Measurements from ENCODE around the gene OR4S1.
"Not testable (repeated sequence)": the region's sequence is repeated elsewhere in the genome, so short reads cannot be mapped to it uniquely, and the experiment has no call there.

The OR4S1 gene

DNA sequence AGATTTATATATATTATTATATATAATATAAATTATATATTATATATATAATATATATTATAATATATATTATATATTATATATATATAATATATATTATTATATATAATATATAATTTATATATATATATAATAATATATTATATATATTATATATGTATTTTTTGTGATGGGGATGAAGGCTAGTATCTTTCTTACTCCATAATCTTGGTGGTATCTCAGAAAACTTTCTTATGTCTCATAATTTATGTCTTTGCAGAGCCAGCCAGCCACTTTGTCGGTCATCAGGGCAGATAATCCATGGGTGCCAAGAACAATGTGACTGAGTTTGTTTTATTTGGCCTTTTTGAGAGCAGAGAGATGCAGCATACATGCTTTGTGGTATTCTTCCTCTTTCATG, at the start of gene OR4S1:
Gene OR4S1 (plus strand): TSS at position 301 of the 400 bp plus-strand sequence. CDS start 0 bp downstream, at position 301.
- no peak for DNase-seq

DNA sequence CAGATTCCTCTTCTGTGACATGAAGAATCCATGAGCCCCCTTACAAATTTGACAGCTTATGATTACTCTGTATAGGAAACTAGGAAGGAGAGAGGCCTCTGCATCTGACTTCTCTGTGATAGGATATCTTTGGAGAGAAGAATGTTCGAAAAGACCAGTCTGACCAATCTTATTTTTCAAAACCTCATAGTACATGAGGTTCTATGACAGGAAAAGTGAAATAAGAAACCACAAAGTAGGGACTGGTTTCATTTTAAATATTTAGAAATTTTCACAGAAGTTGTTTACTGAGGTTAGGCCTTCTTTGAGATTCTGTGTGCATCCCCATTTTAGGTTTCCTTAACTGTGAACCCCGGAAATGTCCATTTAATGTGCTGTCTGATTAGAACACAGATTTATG, 44.4 kb upstream of the OR4S1 start:
- DNase-seq = no peak

- no peak for DNase-seq
Observed at GRCh38 chr11:48263423-48263911, 42.6 kb upstream of the OR4S1 start, which contains the start of gene OR4X1. OR4X1 (plus strand) TSS chr11:48263861; CDS start chr11:48263861, 0 bp downstream.

DNA sequence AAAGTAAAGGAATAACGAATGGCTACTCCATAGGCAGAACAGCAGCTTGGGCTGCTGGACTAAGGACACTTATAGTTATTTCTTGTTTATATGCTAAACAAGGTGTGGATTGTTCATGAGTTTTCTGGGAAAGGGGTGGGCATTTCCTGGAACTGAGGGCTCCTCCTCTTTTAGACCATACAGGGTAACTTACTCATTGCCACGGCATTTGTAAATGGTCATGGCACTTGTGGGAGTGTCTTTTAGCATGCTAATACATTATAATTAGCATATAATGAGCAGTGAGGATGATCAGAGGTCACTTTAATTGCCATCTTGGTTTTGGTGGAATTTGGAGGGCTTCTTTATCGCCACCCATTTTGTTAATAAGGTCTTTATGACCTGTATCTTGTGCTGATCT, 35.4 kb upstream of the OR4S1 start:
- no peak for DNase-seq

- DNase-seq = no peak
Observed at GRCh38 chr11:48272606-48273005, 33.4 kb upstream of the OR4S1 start.

GRCh38 chr11:48307760-48308386, 1.9 kb downstream of the OR4S1 start:
- DNase-seq = no peak

- not testable (repeated sequence) for DNase-seq
Observed at GRCh38 chr11:48313590-48313989, 7.6 kb downstream of the OR4S1 start.

GRCh38 chr11:48319813-48320212, 13.8 kb downstream of the OR4S1 start:
- not testable (repeated sequence) for DNase-seq

- DNase-seq = not testable (repeated sequence)
Observed at GRCh38 chr11:48324620-48325019, 18.6 kb downstream of the OR4S1 start, which contains the start of gene OR4C3. OR4C3 (plus strand) TSS chr11:48324920; CDS start chr11:48325022, 102 bp downstream.

GRCh38 chr11:48341466-48341865, 35.4 kb downstream of the OR4S1 start:
- DNase-seq = no peak

DNA sequence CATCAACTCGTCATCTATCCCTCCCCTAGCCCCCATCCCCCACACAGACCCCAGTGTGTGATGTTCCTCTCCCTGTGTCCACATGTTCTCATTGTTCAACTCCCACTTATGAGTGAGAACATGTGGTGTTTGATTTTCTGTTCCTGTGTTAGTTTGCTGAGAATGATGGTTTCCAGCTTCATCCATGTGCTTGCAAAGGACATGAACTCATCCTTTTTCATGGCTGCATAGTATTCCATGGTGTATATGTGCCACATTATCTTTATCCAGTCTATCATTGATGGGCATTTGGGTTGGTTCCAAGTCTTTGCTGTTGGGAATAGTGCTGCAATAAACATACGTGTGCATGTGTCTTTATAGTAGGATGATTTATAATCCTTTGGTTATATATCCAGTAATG, 36.5 kb downstream of the OR4S1 start:
- not testable (repeated sequence) for DNase-seq

DNA sequence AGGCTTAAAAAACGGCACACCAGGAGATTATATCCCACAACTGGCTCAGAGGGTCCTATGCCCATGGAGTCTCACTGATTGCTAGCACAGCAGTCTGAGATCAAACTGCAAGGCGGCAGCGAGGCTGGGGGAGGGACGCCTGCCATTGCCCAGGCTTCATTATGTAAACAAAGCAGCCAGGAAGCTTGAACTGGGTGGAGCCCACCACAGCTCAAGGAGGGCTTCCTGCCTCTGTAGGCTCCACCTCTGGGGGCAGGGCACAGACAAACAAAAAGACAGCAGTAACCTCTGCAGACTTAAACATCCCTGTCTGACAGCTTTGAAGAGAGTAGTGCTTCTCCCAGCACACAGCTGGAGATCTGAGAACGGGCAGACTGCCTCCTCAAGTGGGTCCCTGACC, 40.3 kb downstream of the OR4S1 start:
- DNase-seq = not testable (repeated sequence)

DNA sequence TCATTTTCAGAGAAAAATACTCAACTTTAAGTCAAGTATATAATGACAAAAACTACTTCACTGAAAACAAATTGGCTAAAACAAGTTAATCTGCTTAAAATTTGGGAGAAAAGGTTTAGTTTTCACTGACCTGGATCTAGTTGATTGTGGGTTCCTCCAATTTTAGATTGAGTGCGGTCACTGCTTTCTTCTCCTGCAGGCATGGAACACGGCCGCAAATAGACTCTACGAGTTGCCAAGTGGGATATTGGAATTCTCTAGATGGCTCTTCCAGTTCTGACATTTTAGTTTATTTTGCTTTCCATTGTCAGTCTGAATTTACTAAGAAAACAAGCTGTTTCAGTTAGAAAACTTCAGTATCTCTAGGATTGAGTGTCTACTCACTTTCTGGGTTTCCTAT, 48.0 kb downstream of the OR4S1 start:
- no peak for DNase-seq

DNA sequence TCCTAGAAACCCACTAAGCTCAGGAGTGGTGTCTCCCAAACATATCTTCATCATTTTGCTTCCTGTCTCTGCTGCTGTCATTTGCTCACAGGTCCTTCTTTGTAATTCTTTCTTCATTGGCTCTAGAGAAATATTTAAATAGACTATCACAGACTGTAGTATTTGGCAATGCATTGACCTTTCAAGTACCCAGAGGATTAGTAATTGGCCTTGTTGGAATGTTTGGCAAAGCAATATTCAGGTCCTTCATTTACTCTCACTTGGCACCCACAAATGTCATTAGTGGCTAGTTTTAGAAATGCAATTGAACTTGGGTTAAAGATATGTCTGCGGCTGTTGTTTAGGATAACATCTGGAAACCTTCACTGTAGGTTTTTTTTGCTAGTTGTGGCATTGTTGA, 48.7 kb downstream of the OR4S1 start:
- DNase-seq = no peak
